K562 (cell line): Measurements from ENCODE around the gene TMEM209. TPM values are rescaled to one million over a fixed set of nuclear protein-coding genes. Genes with fewer than 3 reads are reported as not detected.

Source experiments
- ATF7 ChIP-seq: fragments of 450-650 bp; IDR thresholded peaks from 2 replicates; pipeline ENCODE4 v1.7.1; 2014; ENCODE audit warnings: mild to moderate bottlenecking, moderate library complexity
- BRF1 ChIP-seq: IDR thresholded peaks from 3 replicates; pipeline ENCODE4 v1.6.1; 2011; ENCODE audit warnings: borderline replicate concordance, mild to moderate bottlenecking; ENCODE audit not compliant: insufficient read length; ENCODE audit errors: extremely low read depth
- FOXA3 ChIP-seq, 2 experiments: fragments of 450-650 bp in 1 of 2; sonication (generic) in 1 of 2; formaldehyde crosslinking; IDR thresholded peaks in 1 of 2; conservative IDR thresholded peaks in 1 of 2; 2 replicates each; pipeline versions ENCODE4 v1.4.0 to v1.8.0; 2020 to 2022; ENCODE audit warnings: mild to moderate bottlenecking in 2 of 2, missing genetic modification reagents in 1 of 2
- GTF2E2 ChIP-seq: fragments of 200-800 bp; sonication (Bioruptor generic); IDR thresholded peaks from 2 replicates; pipeline ENCODE4 v1.6.1; 2016; ENCODE audit warnings: missing genetic modification characterization, missing compliant biosample characterization
- HNRNPUL1 ChIP-seq: fragments of 200-400 bp; formaldehyde crosslinking; IDR thresholded peaks from 2 replicates; pipeline ENCODE4 v1.6.1; 2017; ENCODE audit warnings: low read length
- MAFG ChIP-seq: fragments of 450-650 bp; conservative IDR thresholded peaks from 2 replicates; pipeline ENCODE4 v1.6.1; 2016; ENCODE audit warnings: missing genetic modification characterization, missing compliant biosample characterization
- NCOA2 ChIP-seq, 2 experiments: fragments of 450-650 bp; IDR thresholded peaks; 2 replicates each; pipeline ENCODE4 v1.6.1; 2018; ENCODE audit warnings: mild to moderate bottlenecking in 2 of 2, moderate library complexity in 1 of 2; ENCODE audit not compliant: partially characterized antibody in 2 of 2
- POLR2H ChIP-seq: IDR thresholded peaks from 2 replicates; pipeline ENCODE4 v1.6.1; 2016; ENCODE audit warnings: missing genetic modification characterization, low read depth, mild to moderate bottlenecking, control low read depth, missing compliant biosample characterization, moderate library complexity
- PTRF ChIP-seq: fragments of 450-650 bp; IDR thresholded peaks from 2 replicates; pipeline ENCODE4 v1.6.1; 2016; ENCODE audit warnings: mild to moderate bottlenecking, missing genetic modification characterization, missing compliant biosample characterization
- SMARCC2 ChIP-seq: fragments of 450-650 bp; IDR thresholded peaks from 2 replicates; pipeline ENCODE4 v1.6.1; 2017; ENCODE audit warnings: antibody characterized with exemption, moderate library complexity, mild to moderate bottlenecking, low read depth
- TAF1 ChIP-seq: IDR thresholded peaks from 2 replicates; pipeline ENCODE4 v1.6.1; 2011; ENCODE audit warnings: mild to moderate bottlenecking, low read length, moderate library complexity; ENCODE audit not compliant: insufficient read depth, control insufficient read depth, severe bottlenecking; ENCODE audit errors: extremely low read depth
- TAF7 ChIP-seq: fragments of 450-650 bp; IDR thresholded peaks from 2 replicates; pipeline ENCODE4 v1.6.1; 2016; ENCODE audit warnings: missing genetic modification characterization, missing compliant biosample characterization
- TCF3 ChIP-seq: sonication (generic); formaldehyde crosslinking; IDR thresholded peaks from 2 replicates; pipeline ENCODE4 v1.4.0; 2020; ENCODE audit warnings: mild to moderate bottlenecking, missing genetic modification reagents
- TCF7L2 ChIP-seq: fragments of 150-350 bp; IDR thresholded peaks from 2 replicates; pipeline ENCODE4 v1.6.1; 2016; ENCODE audit warnings: low read depth, mild to moderate bottlenecking, low read length, moderate library complexity
- XRCC3 ChIP-seq: fragments of 450-650 bp; IDR thresholded peaks from 2 replicates; pipeline ENCODE4 v1.6.1; 2017; ENCODE audit warnings: mild to moderate bottlenecking, moderate library complexity
- ZNF165 ChIP-seq: fragments of 250-450 bp; sonication (Bioruptor Pico); IDR thresholded peaks from 2 replicates; pipeline ENCODE4 v1.4.0; 2020; ENCODE audit warnings: borderline replicate concordance
- ZNF324 ChIP-seq: fragments of 250-450 bp; sonication (Bioruptor Pico); IDR thresholded peaks from 2 replicates; pipeline ENCODE4 v1.4.0; 2020; ENCODE audit warnings: mild to moderate bottlenecking
- ZNF507 ChIP-seq: conservative IDR thresholded peaks from 2 replicates; pipeline ENCODE4 v1.6.1; 2017; ENCODE audit warnings: missing genetic modification characterization, missing compliant biosample characterization
- ZSCAN32 ChIP-seq: fragments of 450-650 bp; formaldehyde crosslinking; IDR thresholded peaks from 2 replicates; pipeline ENCODE4 v1.4.0; 2020; ENCODE audit warnings: mild to moderate bottlenecking, moderate library complexity
- polyA plus RNA-seq, 8 experiments: library from polyadenylated mRNA; depleted of rRNA in 4 of 8; stranded (reverse) in 5 of 8; unstranded in 3 of 8; fragments of >200 nt; fragmentation: Nextera tagmentation in 2 of 8; fragmentation: Illumina TruSeq in 1 of 8; extraction: Ambion mirVana in 2 of 8; extraction: Trizol in 1 of 8; gene quantifications; 2 replicates each; pipeline versions ENCODE4 v1.2.1 to v1.2.3, GENCODE V29; 2011 to 2014; ENCODE audit warnings: inconsistent platforms in 1 of 8, missing spikeins in 1 of 8
- total RNA-seq, 7 experiments: library from RNA; depleted of rRNA in 6 of 7; stranded (reverse); fragments of >200 nt in 6 of 7; fragmentation: Illumina TruSeq in 2 of 7; extraction: Trizol in 2 of 7; gene quantifications; 2 replicates each; pipeline versions ENCODE4 v1.2.1 to v1.2.3, GENCODE V29; 2011 to 2021; ENCODE audit warnings: low replicate concordance in 1 of 7
- TF ChIP-seq, protein P1 (sequence below): fragments of 250-450 bp; sonication (Bioruptor Pico); IDR thresholded peaks from 2 replicates; pipeline ENCODE4 v1.5.0; 2020; ENCODE audit warnings: mild to moderate bottlenecking
- TF ChIP-seq, protein P2 (sequence below): sonication (generic); formaldehyde crosslinking; IDR thresholded peaks from 2 replicates; pipeline ENCODE4 v1.8.0; 2022; ENCODE audit warnings: mild to moderate bottlenecking, missing genetic modification reagents
- TF ChIP-seq, protein P3 (sequence below): fragments of 450-650 bp; formaldehyde crosslinking; IDR thresholded peaks from 2 replicates; pipeline ENCODE4 v1.4.0; 2020; ENCODE audit warnings: mild to moderate bottlenecking, moderate library complexity

TMEM209 gene
- total and polyA plus RNA-seq, 9 of the 15 experiments (the other 6 are each of a cell fraction or from before 2014, with no cell fraction given), result 36.8 to 116 (median 76.6) TPM

DNA sequence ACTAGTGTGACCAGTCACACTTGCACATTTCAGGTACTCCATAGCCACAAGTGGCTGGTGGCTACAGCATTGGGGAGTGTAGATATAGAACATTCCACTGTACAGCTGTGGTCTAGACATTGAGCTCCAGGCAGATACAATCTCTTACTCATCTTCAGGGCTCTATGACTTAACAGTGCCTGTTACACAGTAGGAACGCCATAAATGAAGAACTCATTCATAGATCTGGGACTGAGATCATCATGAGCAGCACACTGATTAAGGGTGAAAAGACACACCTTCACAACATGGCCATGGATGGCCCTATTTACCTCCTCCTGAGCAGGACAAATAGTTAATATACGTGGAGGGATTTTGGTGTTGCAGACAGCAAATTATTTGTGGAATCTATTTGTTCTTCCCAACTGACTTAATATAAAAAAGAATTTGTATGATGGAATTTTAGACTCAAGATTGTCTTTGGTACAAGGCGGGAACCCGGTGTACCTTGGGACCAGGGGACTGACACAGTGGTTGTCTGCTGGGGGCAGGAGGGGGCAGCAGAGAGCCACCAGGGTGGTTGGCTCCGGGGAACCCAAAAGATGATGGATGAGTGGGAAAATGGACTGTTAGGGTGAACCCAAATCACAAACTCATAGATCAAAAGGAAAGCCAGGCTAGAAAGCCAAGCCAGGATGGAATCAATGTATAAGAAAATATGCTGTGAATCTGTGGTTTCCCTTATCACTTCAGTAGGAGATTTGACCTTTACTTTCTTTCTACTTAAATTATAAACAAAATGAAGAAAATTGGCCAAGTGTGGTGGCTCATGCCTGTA is 37.2 kb upstream of the TMEM209 start (continued):
- TF ChIP-seq TAF1 (no peak), PTRF (tag) (no peak), MAFG (tag) (no peak), FOXA3 (CRISPR knock-in tag; conservative IDR thresholded peaks at IDR 0.05 in 1 of 2, IDR thresholded peaks at IDR 0.05 in 1 of 2) (no peak), TAF7 (tag) (no peak), NCOA2 (IDR thresholded peaks at IDR 0.05; ENCODE audit: partially characterized antibody in 2 of 2) (no peak), BRF1 (no peak), TCF3 (CRISPR knock-in tag) (peak; percentile 59), SMARCC2 (no peak; the same call in 1 of the 2 replicates), GTF2E2 (tag) (no peak), XRCC3 (no peak), POLR2H (tag) (no peak), ZSCAN32 (CRISPR knock-in tag) (peak; percentile 89), ATF7 (peak; percentile 84; the same call in 1 of the 2 replicates), TCF7L2 (no peak), ZNF507 (tag) (no peak), ZNF324 (CRISPR knock-in tag) (no peak), HNRNPUL1 (no peak), ZNF165 (CRISPR knock-in tag) (no peak)
- TF ChIP-seq, protein P1, sequence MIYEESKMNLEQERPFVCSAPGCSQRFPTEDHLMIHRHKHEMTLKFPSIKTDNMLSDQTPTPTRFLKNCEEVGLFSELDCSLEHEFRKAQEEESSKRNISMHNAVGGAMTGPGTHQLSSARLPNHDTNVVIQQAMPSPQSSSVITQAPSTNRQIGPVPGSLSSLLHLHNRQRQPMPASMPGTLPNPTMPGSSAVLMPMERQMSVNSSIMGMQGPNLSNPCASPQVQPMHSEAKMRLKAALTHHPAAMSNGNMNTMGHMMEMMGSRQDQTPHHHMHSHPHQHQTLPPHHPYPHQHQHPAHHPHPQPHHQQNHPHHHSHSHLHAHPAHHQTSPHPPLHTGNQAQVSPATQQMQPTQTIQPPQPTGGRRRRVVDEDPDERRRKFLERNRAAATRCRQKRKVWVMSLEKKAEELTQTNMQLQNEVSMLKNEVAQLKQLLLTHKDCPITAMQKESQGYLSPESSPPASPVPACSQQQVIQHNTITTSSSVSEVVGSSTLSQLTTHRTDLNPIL (CRISPR knock-in tag), result no peak
- TF ChIP-seq, protein P2, sequence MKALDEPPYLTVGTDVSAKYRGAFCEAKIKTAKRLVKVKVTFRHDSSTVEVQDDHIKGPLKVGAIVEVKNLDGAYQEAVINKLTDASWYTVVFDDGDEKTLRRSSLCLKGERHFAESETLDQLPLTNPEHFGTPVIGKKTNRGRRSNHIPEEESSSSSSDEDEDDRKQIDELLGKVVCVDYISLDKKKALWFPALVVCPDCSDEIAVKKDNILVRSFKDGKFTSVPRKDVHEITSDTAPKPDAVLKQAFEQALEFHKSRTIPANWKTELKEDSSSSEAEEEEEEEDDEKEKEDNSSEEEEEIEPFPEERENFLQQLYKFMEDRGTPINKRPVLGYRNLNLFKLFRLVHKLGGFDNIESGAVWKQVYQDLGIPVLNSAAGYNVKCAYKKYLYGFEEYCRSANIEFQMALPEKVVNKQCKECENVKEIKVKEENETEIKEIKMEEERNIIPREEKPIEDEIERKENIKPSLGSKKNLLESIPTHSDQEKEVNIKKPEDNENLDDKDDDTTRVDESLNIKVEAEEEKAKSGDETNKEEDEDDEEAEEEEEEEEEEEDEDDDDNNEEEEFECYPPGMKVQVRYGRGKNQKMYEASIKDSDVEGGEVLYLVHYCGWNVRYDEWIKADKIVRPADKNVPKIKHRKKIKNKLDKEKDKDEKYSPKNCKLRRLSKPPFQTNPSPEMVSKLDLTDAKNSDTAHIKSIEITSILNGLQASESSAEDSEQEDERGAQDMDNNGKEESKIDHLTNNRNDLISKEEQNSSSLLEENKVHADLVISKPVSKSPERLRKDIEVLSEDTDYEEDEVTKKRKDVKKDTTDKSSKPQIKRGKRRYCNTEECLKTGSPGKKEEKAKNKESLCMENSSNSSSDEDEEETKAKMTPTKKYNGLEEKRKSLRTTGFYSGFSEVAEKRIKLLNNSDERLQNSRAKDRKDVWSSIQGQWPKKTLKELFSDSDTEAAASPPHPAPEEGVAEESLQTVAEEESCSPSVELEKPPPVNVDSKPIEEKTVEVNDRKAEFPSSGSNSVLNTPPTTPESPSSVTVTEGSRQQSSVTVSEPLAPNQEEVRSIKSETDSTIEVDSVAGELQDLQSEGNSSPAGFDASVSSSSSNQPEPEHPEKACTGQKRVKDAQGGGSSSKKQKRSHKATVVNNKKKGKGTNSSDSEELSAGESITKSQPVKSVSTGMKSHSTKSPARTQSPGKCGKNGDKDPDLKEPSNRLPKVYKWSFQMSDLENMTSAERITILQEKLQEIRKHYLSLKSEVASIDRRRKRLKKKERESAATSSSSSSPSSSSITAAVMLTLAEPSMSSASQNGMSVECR (CRISPR knock-in tag), result no peak
- TF ChIP-seq, protein P3, sequence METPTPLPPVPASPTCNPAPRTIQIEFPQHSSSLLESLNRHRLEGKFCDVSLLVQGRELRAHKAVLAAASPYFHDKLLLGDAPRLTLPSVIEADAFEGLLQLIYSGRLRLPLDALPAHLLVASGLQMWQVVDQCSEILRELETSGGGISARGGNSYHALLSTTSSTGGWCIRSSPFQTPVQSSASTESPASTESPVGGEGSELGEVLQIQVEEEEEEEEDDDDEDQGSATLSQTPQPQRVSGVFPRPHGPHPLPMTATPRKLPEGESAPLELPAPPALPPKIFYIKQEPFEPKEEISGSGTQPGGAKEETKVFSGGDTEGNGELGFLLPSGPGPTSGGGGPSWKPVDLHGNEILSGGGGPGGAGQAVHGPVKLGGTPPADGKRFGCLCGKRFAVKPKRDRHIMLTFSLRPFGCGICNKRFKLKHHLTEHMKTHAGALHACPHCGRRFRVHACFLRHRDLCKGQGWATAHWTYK (CRISPR knock-in tag), result peak; percentile 61; the same call in 1 of the 2 replicates
